HEK293T (cell line): ENCODE data around the gene CCL4L2.

Source experiments
- BHLHE40 ChIP-seq: fragments of 450-650 bp; IDR thresholded peaks from 2 replicates; pipeline ENCODE4 v1.6.1; 2016; ENCODE audit warnings: mild to moderate bottlenecking, moderate library complexity, borderline replicate concordance
- ELF4 ChIP-seq: fragments of 450-650 bp; IDR thresholded peaks from 2 replicates; pipeline ENCODE4 v1.6.1; 2017; ENCODE audit warnings: antibody characterized with exemption
- FOXK2 ChIP-seq: fragments of 450-650 bp; IDR thresholded peaks from 2 replicates; pipeline ENCODE4 v1.6.1; 2016; ENCODE audit warnings: mild to moderate bottlenecking
- FOXM1 ChIP-seq: fragments of 450-650 bp; IDR thresholded peaks from 2 replicates; pipeline ENCODE4 v1.6.1; 2017; ENCODE audit warnings: mild to moderate bottlenecking, borderline replicate concordance
- HDGF ChIP-seq: fragments of 450-650 bp; IDR thresholded peaks from 2 replicates; pipeline ENCODE4 v1.6.1; 2017; ENCODE audit warnings: antibody characterized with exemption, borderline replicate concordance
- SP1 ChIP-seq: fragments of 450-650 bp; IDR thresholded peaks from 2 replicates; pipeline ENCODE4 v1.6.1; 2017
- TARDBP ChIP-seq: fragments of 450-650 bp; IDR thresholded peaks from 2 replicates; pipeline ENCODE4 v1.6.1; 2016
- ZNF384 ChIP-seq: fragments of 450-650 bp; IDR thresholded peaks from 2 replicates; pipeline ENCODE4 v1.6.1; 2016
- TF ChIP-seq, protein P1 (sequence below): fragments of 450-650 bp; IDR thresholded peaks from 2 replicates; pipeline ENCODE4 v1.6.1; 2016

DNA sequence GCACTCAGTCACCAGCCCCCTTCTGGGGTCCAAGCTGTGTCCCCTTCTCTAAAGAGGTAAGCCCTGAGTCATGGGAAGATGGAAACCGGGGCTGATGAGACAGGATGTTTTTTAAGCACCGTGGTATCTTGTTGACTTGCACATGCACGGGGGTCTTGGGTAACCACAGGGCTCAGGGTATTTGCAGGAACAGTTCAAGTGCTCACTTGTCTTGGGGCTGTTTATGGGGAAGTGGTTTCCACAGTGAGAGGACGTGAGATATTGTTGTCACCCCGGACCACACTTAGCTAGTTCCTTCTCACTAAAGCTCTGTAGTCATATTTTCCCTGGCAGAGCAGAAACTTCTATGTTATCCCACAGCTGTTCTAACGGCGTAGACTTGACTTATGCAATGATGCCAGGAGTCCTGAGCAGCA, 22.0 kb upstream of the CCL4L2 start:
- TF ChIP-seq FOXK2 (no peak), SP1 (no peak), HDGF (no peak), TARDBP (no peak), FOXM1 (no peak), ZNF384 (no peak), BHLHE40 (no peak), ELF4 (no peak)
- TF ChIP-seq, protein P1, sequence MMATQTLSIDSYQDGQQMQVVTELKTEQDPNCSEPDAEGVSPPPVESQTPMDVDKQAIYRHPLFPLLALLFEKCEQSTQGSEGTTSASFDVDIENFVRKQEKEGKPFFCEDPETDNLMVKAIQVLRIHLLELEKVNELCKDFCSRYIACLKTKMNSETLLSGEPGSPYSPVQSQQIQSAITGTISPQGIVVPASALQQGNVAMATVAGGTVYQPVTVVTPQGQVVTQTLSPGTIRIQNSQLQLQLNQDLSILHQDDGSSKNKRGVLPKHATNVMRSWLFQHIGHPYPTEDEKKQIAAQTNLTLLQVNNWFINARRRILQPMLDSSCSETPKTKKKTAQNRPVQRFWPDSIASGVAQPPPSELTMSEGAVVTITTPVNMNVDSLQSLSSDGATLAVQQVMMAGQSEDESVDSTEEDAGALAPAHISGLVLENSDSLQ, result no peak
